ENCODE measurements around the gene NXT1. TPM values are rescaled to one million over a fixed set of nuclear protein-coding genes. Genes with fewer than 3 reads are reported as not detected.

NXT1 gene
- total and polyA plus RNA-seq, 2 of the 4 experiments (the other 2 are of a cell fraction): 23.6 to 25.5 TPM

DNA sequence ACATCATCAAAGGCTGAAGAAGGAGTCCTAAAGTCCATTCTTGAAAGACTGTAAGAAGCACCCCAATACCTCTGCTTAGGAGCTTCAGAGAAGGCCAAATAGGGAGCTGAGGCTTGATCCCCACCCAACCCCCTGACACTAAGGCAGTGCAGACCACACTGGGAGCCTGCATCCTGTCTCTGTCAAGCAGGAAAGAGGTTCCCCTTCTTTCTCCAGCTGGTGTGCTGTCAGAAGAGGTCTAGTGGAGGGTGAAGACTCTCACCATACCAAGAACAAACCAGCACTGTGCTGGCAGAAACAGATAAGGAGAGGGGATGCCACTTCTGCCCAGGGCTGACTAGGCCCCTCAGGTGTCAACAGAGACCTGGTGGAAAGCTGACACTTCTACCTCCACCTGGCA lies 31.3 kb downstream of the NXT1 start:
- Histone ChIP-seq H3K27ac (ENCODE audit: insufficient read depth, low read length) (no peak overlapping the region), H2AFZ (replicated peaks; ENCODE audit: low read length, poor library complexity) (no peak overlapping the region), H3K36me3 (ENCODE audit: control insufficient read depth, insufficient read depth, low read length) (peaks cover 9% of the 10 kb centered on the region), H3K18ac (ENCODE audit: low read depth, low read length) (no peak overlapping the region), H2BK120ac (ENCODE audit: low read depth, low read length) (no peak overlapping the region), H2BK5ac (ENCODE audit: low read depth, low read length, poor library complexity, severe bottlenecking) (no peak overlapping the region), H2AK9ac (replicated peaks; ENCODE audit: low read depth, low read length, poor library complexity) (no peak overlapping the region), H4K8ac (ENCODE audit: low read depth in 2 of 2, low read length in 2 of 2) (no peak overlapping the region), H3K4me1 (ENCODE audit: control insufficient read depth, insufficient read depth, low read length) (no peaks in the 10 kb centered on the region), H2BK20ac (ENCODE audit: low read depth, low read length) (no peak overlapping the region), H3K4ac (ENCODE audit: low read depth, low read length) (no peak overlapping the region), H4K20me1 (ENCODE audit: insufficient read depth, low read length) (no peaks in the 10 kb centered on the region; the same call in 1 of the 2 replicates), H3K9me3 (ENCODE audit: control insufficient read depth, insufficient read depth, low read length) (no peaks in the 10 kb centered on the region; the same call in 1 of the 2 replicates), H3K14ac (replicated peaks; ENCODE audit: low read depth, low read length) (no peak overlapping the region), H2BK15ac (ENCODE audit: low read depth, low read length) (no peak overlapping the region), H3K9ac (ENCODE audit: low read depth, low read length) (no peak overlapping the region), H4K91ac (ENCODE audit: insufficient read depth, low read depth, low read length) (no peak overlapping the region), H3K56ac (ENCODE audit: extremely low read depth, insufficient read depth, low read length) (no peak overlapping the region), H3K9me1 (ENCODE audit: insufficient read depth, low read length) (peaks cover 4% of the 10 kb centered on the region), H3K4me2 (ENCODE audit: low read depth, low read length) (no peak overlapping the region), H3K23ac (ENCODE audit: low read depth, low read length) (no peak overlapping the region), H3K4me3 (ENCODE audit: insufficient read depth, low read depth, low read length) (no peak overlapping the region), H3K27me3 (ENCODE audit: control insufficient read depth, insufficient read depth, low read length) (no peaks in the 10 kb centered on the region), H2AK5ac (ENCODE audit: low read depth, low read length) (no peak overlapping the region), H4K5ac (ENCODE audit: low read depth, low read length) (no peak overlapping the region), H3K79me1 (ENCODE audit: low read depth in 1 of 2, low read length in 2 of 2) (peaks cover 12 to 30% of the 10 kb centered on the region in 2 experiments)
- TF ChIP-seq POLR2A (IDR thresholded peaks at IDR 0.05; ENCODE audit: low read depth, low read length) (no peak), RCOR1 (IDR thresholded peaks at IDR 0.05; ENCODE audit: insufficient replicate concordance, low read length) (no peak), SMC3 (IDR thresholded peaks at IDR 0.05; ENCODE audit: low read depth, low read length) (no peak), CEBPB (IDR thresholded peaks at IDR 0.05; ENCODE audit: low read depth, low read length) (no peak), CHD1 (IDR thresholded peaks at IDR 0.05; ENCODE audit: low read depth, low read length) (no peak), FOS (IDR thresholded peaks at IDR 0.05; ENCODE audit: low read depth, low read length) (no peak), RAD21 (IDR thresholded peaks at IDR 0.05; ENCODE audit: low read length) (no peak)
- ChIA-PET POLR2A (ENCODE audit: unreplicated experiment) (interaction anchor here (0.9 kb wide), 1 partner anchor 9 kb away, joined by 5 read pairs; no protein-coding TSS in a partner anchor), CTCF (no interaction called here)
- BruUV-seq (replicated peaks): no TSS peak
- DNase-seq (no peak), ATAC-seq (ENCODE audit: low read depth) (no peak)
- dilution Hi-C loops (cut with HindIII; ENCODE audit: low sequenced_read_pairs, unreplicated experiment): no loop called here
- intact Hi-C loops (cut with micrococcal nuclease): no loop called here
- in situ Hi-C loops (cut with MboI; ENCODE audit: low sequenced_read_pairs): no loop called here

Measured in IMR-90 (cell line).